Measurements from ENCODE around the gene PLD6.

GRCh38 chr17:17180741-17181525, 25.2 kb downstream of the PLD6 start:
- no peak for TF ChIP-seq POLR2AphosphoS5 (IDR thresholded peaks at IDR 0.05; ENCODE audit: low read depth, low read length)
- TF ChIP-seq, protein P1, sequence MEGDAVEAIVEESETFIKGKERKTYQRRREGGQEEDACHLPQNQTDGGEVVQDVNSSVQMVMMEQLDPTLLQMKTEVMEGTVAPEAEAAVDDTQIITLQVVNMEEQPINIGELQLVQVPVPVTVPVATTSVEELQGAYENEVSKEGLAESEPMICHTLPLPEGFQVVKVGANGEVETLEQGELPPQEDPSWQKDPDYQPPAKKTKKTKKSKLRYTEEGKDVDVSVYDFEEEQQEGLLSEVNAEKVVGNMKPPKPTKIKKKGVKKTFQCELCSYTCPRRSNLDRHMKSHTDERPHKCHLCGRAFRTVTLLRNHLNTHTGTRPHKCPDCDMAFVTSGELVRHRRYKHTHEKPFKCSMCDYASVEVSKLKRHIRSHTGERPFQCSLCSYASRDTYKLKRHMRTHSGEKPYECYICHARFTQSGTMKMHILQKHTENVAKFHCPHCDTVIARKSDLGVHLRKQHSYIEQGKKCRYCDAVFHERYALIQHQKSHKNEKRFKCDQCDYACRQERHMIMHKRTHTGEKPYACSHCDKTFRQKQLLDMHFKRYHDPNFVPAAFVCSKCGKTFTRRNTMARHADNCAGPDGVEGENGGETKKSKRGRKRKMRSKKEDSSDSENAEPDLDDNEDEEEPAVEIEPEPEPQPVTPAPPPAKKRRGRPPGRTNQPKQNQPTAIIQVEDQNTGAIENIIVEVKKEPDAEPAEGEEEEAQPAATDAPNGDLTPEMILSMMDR (IDR thresholded peaks at IDR 0.05): no peak
- no peak for TF ChIP-seq REST (IDR thresholded peaks at IDR 0.05; ENCODE audit: insufficient read depth in 1 of 2, low read depth in 2 of 2, low read length in 1 of 2)
- no peak for TF ChIP-seq SIN3A (IDR thresholded peaks at IDR 0.05; ENCODE audit: borderline replicate concordance, insufficient read depth, low read depth, low read length)
- no peak for TF ChIP-seq TCF7L2 (IDR thresholded peaks at IDR 0.05; ENCODE audit: low read depth, low read length)
